Measurements from ENCODE around the gene LPIN1. TPM values are rescaled to one million over a fixed set of nuclear protein-coding genes. Genes with fewer than 3 reads are reported as not detected.
A peak's percentile ranks its signal among the peaks of the same experiment; 100 is the strongest.

The LPIN1 gene
- total RNA-seq, 1 experiment from 2014 or later, result 15.7 TPM

- DNase-seq (ENCODE audit: low read depth), result no peak
These were observed 16.5 kb downstream of the LPIN1 start for GRCh38 chr2:11762799-11763461.

- no peak for DNase-seq (ENCODE audit: low read depth)
These were observed 17.9 kb downstream of the LPIN1 start for GRCh38 chr2:11764359-11764758.

GRCh38 chr2:11764920-11765319 is 18.5 kb downstream of the LPIN1 start:
- DNase-seq (ENCODE audit: low read depth), result no peak

GRCh38 chr2:11765501-11765900 is 19.1 kb downstream of the LPIN1 start:
- DNase-seq (ENCODE audit: low read depth), result no peak

- DNase-seq (ENCODE audit: low read depth), result no peak
These were observed 19.6 kb downstream of the LPIN1 start for GRCh38 chr2:11766016-11766415.

GRCh38 chr2:11767779-11768178 is 21.3 kb downstream of the LPIN1 start:
- DNase-seq (ENCODE audit: low read depth), result no peak

GRCh38 chr2:11768946-11769345 is 22.5 kb downstream of the LPIN1 start:
- DNase-seq (ENCODE audit: low read depth), result no peak

DNA sequence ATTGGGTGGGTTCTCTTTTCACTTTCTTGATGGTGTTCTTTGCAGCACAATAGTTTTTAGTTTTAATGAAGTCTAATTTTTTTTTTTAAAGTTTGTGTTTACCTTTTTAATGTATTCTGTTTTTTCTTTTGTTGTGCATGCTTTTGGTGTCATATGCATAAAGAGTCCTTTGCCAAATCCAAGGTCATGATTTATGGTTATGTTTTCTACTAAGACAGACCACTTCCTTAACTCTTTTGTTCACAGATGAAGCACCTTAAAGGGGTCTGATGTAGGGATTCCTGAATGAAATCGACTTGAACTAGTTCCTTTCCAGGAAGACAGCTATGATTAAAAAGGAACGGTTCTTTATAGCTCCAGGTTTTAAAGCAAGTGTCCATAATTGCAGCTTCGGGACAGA is 23.1 kb downstream of the LPIN1 start:
- DNase-seq (ENCODE audit: low read depth), result no peak

- DNase-seq (ENCODE audit: low read depth), result no peak
These were observed 24.2 kb downstream of the LPIN1 start for GRCh38 chr2:11770531-11771188.

- DNase-seq (ENCODE audit: low read depth), result no peak
These were observed 25.7 kb downstream of the LPIN1 start for GRCh38 chr2:11771971-11772615.

DNA sequence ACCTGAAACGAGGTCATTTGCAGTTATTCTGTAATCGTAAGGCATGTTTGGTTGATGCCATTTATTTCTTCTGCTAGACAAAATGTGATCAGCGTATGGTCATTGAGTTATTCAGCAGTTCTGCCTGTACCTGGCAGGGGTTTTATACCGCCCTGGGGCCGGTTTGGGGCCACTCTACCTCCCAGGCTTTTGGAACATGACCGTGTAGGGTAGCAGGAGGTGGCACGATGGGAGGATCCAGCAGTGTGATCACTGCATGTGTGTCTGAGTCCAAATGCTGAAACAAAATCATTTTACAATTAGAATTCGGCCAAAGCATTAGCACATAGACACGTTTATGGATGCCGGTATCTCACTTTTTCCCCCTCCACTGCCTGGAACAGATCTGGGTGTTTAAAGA is 26.7 kb downstream of the LPIN1 start:
- DNase-seq (ENCODE audit: low read depth), result no peak

- no peak for DNase-seq (ENCODE audit: low read depth)
These were observed 27.5 kb downstream of the LPIN1 start for GRCh38 chr2:11773747-11774525.

- no peak for DNase-seq (ENCODE audit: low read depth)
These were observed 28.2 kb downstream of the LPIN1 start for GRCh38 chr2:11774600-11774999.

DNA sequence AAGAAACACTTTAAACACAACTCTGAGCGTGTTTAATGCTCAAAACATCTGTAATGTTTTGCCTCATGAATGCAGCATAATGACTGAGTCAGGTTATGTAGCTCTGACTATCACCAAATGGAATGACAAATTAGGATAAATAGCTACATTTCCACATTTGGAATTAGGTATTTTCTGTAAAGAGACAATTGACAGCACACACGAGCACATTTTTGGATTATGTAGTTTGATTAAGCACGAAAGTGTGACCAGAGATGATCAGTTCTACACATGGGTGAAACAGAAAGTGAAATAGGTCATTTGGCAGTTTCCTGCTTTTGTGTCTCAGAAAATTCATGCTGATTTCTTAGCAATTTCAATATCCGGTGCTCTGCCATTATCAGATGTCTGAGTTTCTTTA is 29.0 kb downstream of the LPIN1 start:
- DNase-seq (ENCODE audit: low read depth), result no peak

- no peak for DNase-seq (ENCODE audit: low read depth)
These were observed 30.8 kb downstream of the LPIN1 start for GRCh38 chr2:11777066-11777782.

DNA sequence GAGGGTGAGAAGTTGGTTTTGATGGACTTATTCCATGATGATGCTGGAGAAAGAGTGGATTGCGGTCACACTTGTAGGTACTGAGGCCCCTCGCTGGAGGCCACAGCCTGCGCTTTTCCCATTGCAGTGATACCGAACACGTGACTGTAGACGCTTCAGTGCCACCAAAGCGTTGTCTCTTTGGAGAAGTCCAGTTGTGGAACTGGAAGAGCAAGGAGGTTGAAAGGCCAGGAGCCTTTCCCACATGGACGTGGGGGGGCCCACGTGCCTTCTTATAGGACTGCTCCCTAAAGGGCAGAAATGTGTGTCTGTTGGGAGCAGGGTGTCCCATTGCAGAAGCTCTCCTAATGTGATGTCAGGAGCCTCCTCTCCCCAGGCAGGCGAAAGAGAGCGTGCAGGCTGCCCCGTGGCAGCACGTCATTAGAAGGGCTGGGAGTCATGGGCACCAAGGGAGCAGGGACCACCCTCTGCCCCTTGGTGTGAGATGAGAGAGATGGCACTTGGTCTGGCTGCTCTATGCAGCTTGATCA is 31.5 kb downstream of the LPIN1 start:
- DNase-seq (ENCODE audit: low read depth), result no peak

GRCh38 chr2:11778416-11778815 is 32.0 kb downstream of the LPIN1 start:
- no peak for DNase-seq (ENCODE audit: low read depth)

- peak; percentile 57 for DNase-seq (ENCODE audit: low read depth)
These were observed 32.7 kb downstream of the LPIN1 start for GRCh38 chr2:11778923-11779757.

DNA sequence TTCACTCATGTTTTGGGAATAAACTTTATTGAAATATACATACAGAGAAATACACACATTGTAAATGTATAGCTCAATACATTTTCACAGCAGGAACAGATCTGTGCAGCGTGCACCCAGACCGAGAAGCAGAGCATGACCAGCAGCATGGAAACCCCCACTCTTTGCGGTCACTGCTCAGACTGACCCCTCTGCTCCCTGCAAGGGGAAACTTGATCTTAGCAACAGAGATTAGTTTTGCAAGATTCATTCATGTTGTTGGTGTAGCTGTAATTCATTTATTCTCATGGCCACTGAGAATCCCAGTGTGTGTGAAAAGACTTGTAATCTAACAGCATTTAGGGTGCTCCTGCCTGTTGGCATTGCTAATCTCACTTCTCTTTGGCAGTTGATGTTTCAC is 35.2 kb downstream of the LPIN1 start:
- DNase-seq (ENCODE audit: low read depth), result no peak

- DNase-seq (ENCODE audit: low read depth), result no peak
These were observed 37.8 kb downstream of the LPIN1 start for GRCh38 chr2:11784280-11784679.

Data from LHCN-M2 (cell line).